ENCODE measurements around the gene OR2T6.

- TF ChIP-seq POLR2A (IDR thresholded peaks at IDR 0.05; ENCODE audit: low read length) (no peak), GATA1 (IDR thresholded peaks at IDR 0.05; ENCODE audit: low read depth, low read length) (no peak)
Observed at GRCh38 chr1:248376916-248377315, 1.4 kb downstream of the OR2T6 start.
